GM21526 (cell line): ENCODE results near the gene SMTN.

Experiments
- ATAC-seq: cut with Tn5 transposase; IDR thresholded peaks from one replicate; pipeline ENCODE4 v1.9.1; 2021; ENCODE audit warnings: moderate library complexity; ENCODE audit not compliant: unreplicated experiment, low FRiP score

SMTN gene

DNA sequence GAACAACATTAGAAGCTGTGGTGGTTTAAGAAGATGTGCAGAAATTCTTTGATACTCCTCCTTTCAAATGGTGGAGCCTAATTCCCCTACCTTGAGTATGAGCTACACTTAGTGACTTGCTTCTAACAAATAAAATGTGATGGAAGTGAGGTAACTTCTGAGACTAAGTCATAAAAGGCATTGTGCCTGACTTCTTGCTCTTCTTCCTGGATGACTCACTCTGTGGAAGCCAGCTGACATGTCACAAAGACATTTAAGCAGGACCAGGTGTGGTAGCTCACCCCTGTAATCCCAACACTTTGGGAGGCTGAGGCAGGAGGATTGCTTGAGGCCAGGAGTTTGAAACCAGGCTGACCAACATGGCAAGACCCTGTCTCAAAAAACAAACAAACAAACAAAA, 63.1 kb downstream of the SMTN start:
- ATAC-seq, result no peak

DNA sequence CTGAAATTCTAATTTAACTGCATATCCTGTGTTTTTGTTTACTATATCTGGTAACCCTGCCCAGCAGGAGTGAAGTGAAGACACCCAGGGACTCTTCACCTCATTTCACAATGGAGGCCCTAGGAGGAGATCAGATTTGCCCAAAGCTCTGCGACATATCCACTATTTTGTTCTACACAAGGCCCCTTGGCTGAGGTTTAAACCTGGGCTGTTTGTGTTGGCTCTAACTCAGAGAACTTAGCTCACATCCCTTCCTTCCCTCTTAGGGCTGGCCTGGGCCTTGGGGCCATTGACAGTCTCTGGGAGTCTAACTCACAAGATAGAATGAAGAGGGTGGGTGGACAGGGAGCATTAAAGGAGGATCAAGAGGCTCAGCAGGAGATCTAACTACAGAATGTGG, 67.4 kb downstream of the SMTN start:
- no peak for ATAC-seq

DNA sequence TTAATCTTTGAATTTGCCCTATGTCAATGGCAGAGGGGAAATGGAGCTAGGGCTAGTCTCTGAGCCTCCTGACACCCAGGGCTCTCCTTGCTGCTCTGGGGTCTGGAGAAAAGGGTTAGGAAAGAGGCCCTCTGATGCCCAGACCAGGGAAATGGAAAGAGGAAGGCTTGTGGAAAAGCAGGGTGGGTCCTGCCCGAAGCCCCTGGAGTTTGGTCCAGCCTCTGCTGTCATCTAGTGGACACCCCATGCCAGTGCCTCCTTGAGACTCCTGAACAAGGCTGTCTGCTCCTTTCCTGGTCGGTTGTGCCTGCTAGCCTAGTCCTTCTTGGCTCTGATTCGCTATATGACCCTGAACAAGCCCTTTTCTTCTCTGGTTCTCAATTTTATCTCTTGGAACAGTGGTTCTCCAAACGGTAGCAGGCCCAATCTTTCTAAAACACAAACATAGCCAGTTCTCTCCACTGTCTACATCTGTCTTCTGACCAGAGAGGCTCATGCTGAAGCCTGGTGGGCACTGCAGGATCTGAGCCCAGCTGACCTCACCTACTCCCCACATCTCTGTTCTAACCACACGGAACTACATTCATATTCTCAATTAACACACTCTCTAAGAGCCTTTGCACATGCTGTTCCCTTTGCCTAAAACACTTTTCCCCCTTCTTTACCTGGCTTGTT, 68.0 kb downstream of the SMTN start:
- no peak for ATAC-seq

DNA sequence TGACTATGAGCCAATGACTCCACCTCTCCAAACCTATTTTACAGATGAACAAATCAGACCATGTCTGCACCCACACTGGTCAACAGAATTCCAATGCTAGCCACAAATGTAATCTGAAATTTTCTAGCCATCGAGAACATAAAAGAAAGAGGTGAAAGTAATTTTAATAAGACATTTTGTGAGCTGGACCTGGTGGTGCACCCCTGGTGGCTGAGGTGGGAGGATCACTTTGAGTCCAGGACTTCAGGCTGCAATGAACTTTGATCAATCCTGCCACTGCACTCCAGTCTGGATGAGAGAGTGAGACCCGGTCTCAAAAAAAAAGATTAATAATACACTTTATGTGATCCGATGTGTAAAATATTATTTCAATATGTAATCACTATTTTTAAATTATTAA, 69.5 kb downstream of the SMTN start:
- ATAC-seq, result no peak

DNA sequence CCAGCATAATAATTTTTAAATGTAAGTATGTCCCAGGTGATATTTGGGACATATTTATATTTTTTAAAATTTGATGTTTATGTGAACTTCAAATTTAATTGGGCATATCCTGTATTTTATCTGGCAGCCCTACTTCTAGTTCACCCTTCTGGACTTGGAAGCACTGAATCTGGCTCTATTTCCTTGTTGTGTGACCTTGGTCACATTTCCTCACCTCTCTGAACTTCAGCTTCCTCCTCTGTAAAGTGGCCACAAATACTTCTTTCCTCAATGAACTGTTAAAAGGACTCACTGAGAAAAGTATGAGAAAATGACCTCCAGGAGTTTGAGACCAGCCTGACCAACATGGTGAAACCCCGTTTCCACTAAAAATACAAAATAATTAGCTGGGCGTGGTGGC, 70.8 kb downstream of the SMTN start:
- ATAC-seq, result no peak

DNA sequence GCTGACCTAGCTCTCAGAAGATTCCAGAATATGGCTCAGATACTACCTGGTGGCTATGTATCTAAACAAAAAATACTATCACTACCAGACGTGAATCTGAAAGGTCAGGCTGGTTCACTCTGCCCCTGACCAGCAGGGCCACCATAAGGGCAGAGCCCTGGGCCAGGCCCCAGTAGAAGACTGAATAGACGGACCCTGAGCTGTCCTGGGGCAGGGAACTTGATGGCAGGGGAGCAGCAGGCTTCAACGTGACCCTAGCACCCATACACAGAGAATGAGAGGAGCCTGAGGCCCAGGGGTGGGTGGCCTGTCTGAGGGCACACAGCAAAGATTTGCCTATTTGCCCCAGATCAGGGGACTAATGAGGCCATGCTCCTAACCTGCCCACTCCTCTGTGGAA, 72.2 kb downstream of the SMTN start:
- ATAC-seq, result no peak
